COR-L47 (cell line): Measurements from ENCODE around the gene DYNC1I1.
A peak's percentile ranks its signal among the peaks of the same experiment; 100 is the strongest.

Source experiments
- DNase-seq: peaks from one replicate; lab custom pipeline; 2025; lab: John Stamatoyannopoulos, UW

The DYNC1I1 gene

DNA sequence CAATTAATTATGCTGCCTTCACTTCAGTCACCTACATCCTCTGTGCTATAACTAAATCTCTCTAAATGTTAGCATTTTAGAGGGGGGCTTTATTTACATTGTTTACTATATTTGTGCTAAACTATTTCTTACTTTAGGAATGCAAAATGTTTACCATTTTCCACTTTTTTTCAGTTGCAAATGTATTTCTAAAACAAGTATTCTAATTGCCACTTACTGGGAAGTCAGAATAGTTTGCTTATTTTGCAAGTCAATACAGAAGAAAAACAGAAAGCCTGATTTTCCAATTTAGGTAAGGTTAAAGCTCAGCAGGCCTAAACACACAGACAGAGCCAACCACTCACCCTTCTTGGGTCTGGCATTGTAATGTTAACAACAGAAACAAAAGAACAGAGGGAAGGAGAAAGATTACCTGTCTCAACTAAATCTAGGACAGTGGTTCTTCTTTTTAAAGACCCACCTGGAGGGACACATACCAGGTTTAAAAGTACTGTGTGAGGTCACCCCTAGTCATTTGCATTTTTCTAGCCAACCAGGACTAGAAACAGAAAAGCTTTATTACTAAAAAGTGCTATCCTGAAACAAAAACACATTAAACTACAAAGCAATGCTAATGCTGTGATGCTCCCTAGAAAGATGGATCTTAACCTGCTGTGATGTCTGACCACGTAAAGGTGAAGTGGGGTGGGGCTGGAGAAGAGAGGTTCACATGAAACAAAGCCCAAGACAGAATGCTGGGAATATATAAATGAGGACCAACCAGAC lies 371.3 kb downstream of the DYNC1I1 start:
- DNase-seq, result peak; percentile 44

DNA sequence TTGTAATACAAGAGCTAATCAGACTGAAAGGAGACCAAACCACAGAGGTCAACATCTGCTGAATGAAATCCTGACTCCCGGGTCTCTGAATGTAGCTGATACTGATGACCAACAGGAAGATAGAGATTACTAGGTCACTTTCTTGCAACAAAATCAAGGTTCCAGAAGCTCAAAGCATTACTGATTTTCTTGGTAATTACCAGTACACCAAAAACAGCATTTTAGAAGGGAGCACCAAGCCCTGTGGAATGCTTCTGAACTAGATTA lies 371.8 kb downstream of the DYNC1I1 start:
- DNase-seq, result no peak
